Neural cell (in vitro differentiated cells): ENCODE measurements around the gene NRG3. TPM values are rescaled to one million over a fixed set of nuclear protein-coding genes. Genes with fewer than 3 reads are reported as not detected.

Source experiments
- H2AFZ ChIP-seq: fragments of 200-600, 300-800 bp; sonication (generic), shearing (Covaris generic); 2 replicates; pipeline ENCODE4 v1.6.0; 2014; ENCODE audit warnings: low read depth, mild to moderate bottlenecking, antibody characterized with exemption, low read length, moderate library complexity
- H3F3A ChIP-seq: fragments of 200-600 bp; shearing (Covaris generic); 2 replicates; pipeline ENCODE4 v1.6.1; 2016; ENCODE audit warnings: mild to moderate bottlenecking, moderate library complexity, mixed read lengths, antibody characterized with exemption, low read length; ENCODE audit not compliant: insufficient read depth, poor library complexity, severe bottlenecking
- H3K27ac ChIP-seq: fragments of 200-600, 300-800 bp; sonication (generic), shearing (Covaris generic); 2 replicates; pipeline ENCODE4 v1.5.1; 2014; ENCODE audit warnings: mild to moderate bottlenecking, low read length, moderate library complexity
- H3K27me3 ChIP-seq: fragments of 300-800, 200-600 bp; sonication (generic), shearing (Covaris generic); 2 replicates; pipeline ENCODE4 v1.6.0; 2014; ENCODE audit warnings: mild to moderate bottlenecking, low read depth, low read length, moderate library complexity; ENCODE audit not compliant: insufficient read depth
- H3K36me3 ChIP-seq: fragments of 300-800, 200-600 bp; sonication (generic), shearing (Covaris generic); 2 replicates; pipeline ENCODE4 v1.5.1; 2014; ENCODE audit warnings: mild to moderate bottlenecking, antibody characterized with exemption, low read length, moderate library complexity; ENCODE audit not compliant: insufficient read depth
- H3K4me2 ChIP-seq: fragments of 300-800, 200-600 bp; sonication (generic), shearing (Covaris generic); 2 replicates; pipeline ENCODE4 v1.6.0; 2014; ENCODE audit warnings: mild to moderate bottlenecking, low read length
- H3K4me3 ChIP-seq: fragments of 300-800, 200-600 bp; sonication (generic), shearing (Covaris generic); 2 replicates; pipeline ENCODE4 v1.5.1; 2014; ENCODE audit warnings: mild to moderate bottlenecking, low read length, moderate library complexity
- H3K79me2 ChIP-seq: fragments of 200-600 bp; shearing (Covaris generic); replicated peaks from 2 replicates; pipeline ENCODE4 v1.6.0; 2014; ENCODE audit warnings: mild to moderate bottlenecking, low read length, moderate library complexity; ENCODE audit not compliant: insufficient read depth
- H3K9ac ChIP-seq: fragments of 300-800, 200-600 bp; sonication (generic), shearing (Covaris generic); 2 replicates; pipeline ENCODE4 v1.6.1; 2016; ENCODE audit warnings: mild to moderate bottlenecking, low read length, mixed read lengths
- H3K9me2 ChIP-seq: fragments of 200-600 bp; shearing (Covaris generic); 2 replicates; pipeline ENCODE4 v1.6.1; 2016; ENCODE audit warnings: mild to moderate bottlenecking, low read length, mixed read lengths; ENCODE audit not compliant: insufficient read depth
- H3K9me3 ChIP-seq: fragments of 200-600, 300-800 bp; sonication (generic), shearing (Covaris generic); 2 replicates; pipeline ENCODE4 v1.6.1; 2016; ENCODE audit warnings: mild to moderate bottlenecking, mixed run types, low read length, moderate library complexity, mixed read lengths
- H4K20me1 ChIP-seq: fragments of 200-600 bp; shearing (Covaris generic); 2 replicates; pipeline ENCODE4 v1.6.1; 2016; ENCODE audit warnings: mild to moderate bottlenecking, mixed run types; ENCODE audit not compliant: insufficient read depth
- CTCF ChIP-seq: fragments of 450-650 bp; IDR thresholded peaks from 2 replicates; pipeline ENCODE4 v1.5.1; 2014; ENCODE audit warnings: antibody characterized with exemption, mild to moderate bottlenecking, moderate library complexity; ENCODE audit not compliant: poor library complexity, severe bottlenecking
- EP300 ChIP-seq: fragments of 450-650 bp; conservative IDR thresholded peaks from 2 replicates; pipeline ENCODE4 v1.6.1; 2014; ENCODE audit warnings: antibody characterized with exemption, mild to moderate bottlenecking, moderate library complexity; ENCODE audit not compliant: poor library complexity, severe bottlenecking
- EZH2 ChIP-seq: fragments of 200-600, 300-800 bp; shearing (Covaris generic), sonication (generic); IDR thresholded peaks from 2 replicates; pipeline ENCODE4 v1.6.1; 2014; ENCODE audit warnings: antibody characterized with exemption, low read length, borderline replicate concordance, mild to moderate bottlenecking; ENCODE audit not compliant: insufficient read depth, poor library complexity, severe bottlenecking
- MXI1 ChIP-seq: fragments of 450-650 bp; conservative IDR thresholded peaks from 2 replicates; pipeline ENCODE4 v1.6.1; 2014; ENCODE audit warnings: antibody characterized with exemption, mild to moderate bottlenecking; ENCODE audit not compliant: poor library complexity, severe bottlenecking
- POLR2AphosphoS5 ChIP-seq: IDR thresholded peaks from 2 replicates; pipeline ENCODE4 v1.6.1; 2012
- RAD21 ChIP-seq: fragments of 450-650 bp; conservative IDR thresholded peaks from 2 replicates; pipeline ENCODE4 v1.6.1; 2014; ENCODE audit warnings: antibody characterized with exemption, mild to moderate bottlenecking, moderate library complexity
- REST ChIP-seq: IDR thresholded peaks from 2 replicates; pipeline ENCODE4 v1.6.1; 2012; ENCODE audit warnings: borderline replicate concordance
- SMC3 ChIP-seq: fragments of 450-650 bp; conservative IDR thresholded peaks from 2 replicates; pipeline ENCODE4 v1.6.1; 2014; ENCODE audit warnings: antibody characterized with exemption, mild to moderate bottlenecking, moderate library complexity; ENCODE audit not compliant: poor library complexity
- TAF1 ChIP-seq: IDR thresholded peaks from 2 replicates; pipeline ENCODE4 v1.6.1; 2012; ENCODE audit warnings: low read depth
- polyA plus RNA-seq: library from polyadenylated mRNA; depleted of rRNA; stranded (reverse); fragments of >200 nt; gene quantifications from 2 replicates; pipeline ENCODE4 v1.2.3, GENCODE V29; 2014

Gene NRG3
- polyA plus RNA-seq, 1 donor from 2014 or later, result 14.0 TPM

GRCh38 chr10:82463614-82464013 is 588.6 kb downstream of the NRG3 start:
- Histone ChIP-seq H3K27me3 (no peaks in the 10 kb centered on the region), H3K27ac (no peak overlapping the region), H2AFZ (no peak overlapping the region), H3K79me2 (no peaks in the 10 kb centered on the region), H3K4me2 (no peak overlapping the region), H3K36me3 (no peaks in the 10 kb centered on the region), H3F3A (no peaks in the 10 kb centered on the region), H3K9me2 (no peaks in the 10 kb centered on the region), H3K4me3 (no peak overlapping the region), H3K9ac (no peak overlapping the region), H4K20me1 (no peaks in the 10 kb centered on the region), H3K9me3 (no peaks in the 10 kb centered on the region)
- TF ChIP-seq MXI1, result no peak
- TF ChIP-seq TAF1, result no peak
- no peak for TF ChIP-seq RAD21

GRCh38 chr10:82464191-82464818 is 589.3 kb downstream of the NRG3 start:
- no peaks in the 10 kb centered on the region for H3F3A ChIP-seq
- no peaks in the 10 kb centered on the region for H3K27me3 ChIP-seq
- no peak overlapping the region for H3K4me2 ChIP-seq
- H3K4me3 ChIP-seq, result no peak overlapping the region
- no peak overlapping the region for H3K9ac ChIP-seq
- no peaks in the 10 kb centered on the region for H3K9me3 ChIP-seq
- H4K20me1 ChIP-seq, result no peaks in the 10 kb centered on the region
- no peaks in the 10 kb centered on the region for H3K79me2 ChIP-seq
- no peaks in the 10 kb centered on the region for H3K36me3 ChIP-seq
- no peak overlapping the region for H3K27ac ChIP-seq
- TF ChIP-seq TAF1, result no peak
- TF ChIP-seq MXI1, result no peak
- no peak for TF ChIP-seq POLR2AphosphoS5
- no peak for TF ChIP-seq EP300
- TF ChIP-seq REST, result no peak
- no peak for TF ChIP-seq SMC3
- no peak for TF ChIP-seq CTCF
- no peak for TF ChIP-seq EZH2
- no peak for TF ChIP-seq RAD21
- H2AFZ ChIP-seq, result no peak overlapping the region
- no peaks in the 10 kb centered on the region for H3K9me2 ChIP-seq
